GM12878 (cell line): Measurements from ENCODE around the gene LRBA. TPM values are rescaled to one million over a fixed set of nuclear protein-coding genes. Genes with fewer than 3 reads are reported as not detected.

Source experiments
- ATAC-seq: fragments of 200-7000 bp; cut with Tn5 transposase; 3 replicates; pipeline ENCODE4 v1.9.1; 2020; ENCODE audit warnings: mild to moderate bottlenecking, moderate library complexity
- BruUV-seq: library from RNA; stranded (reverse); fragments of 400-500 nt; replicated peaks from 2 replicates; lab custom pipeline; 2021; lab: Mats Ljungman, UMichigan
- CTCF ChIA-PET: fragments of 300-600 bp; sonication (Branson Sonifier 250); formaldehyde crosslinking; extraction: SDS; loops from one replicate; lab custom pipeline; 2021; ENCODE audit warnings: inconsistent platforms; lab: Yijun Ruan, JAX
- POLR2A ChIA-PET: fragments of 350-600 bp; formaldehyde crosslinking; extraction: SDS; loops from one replicate; lab custom pipeline; 2021; ENCODE audit warnings: inconsistent platforms; lab: Charles Lee
- RAD21 ChIA-PET: fragments of 300-600 bp; sonication (Branson Sonifier 250); formaldehyde crosslinking; loops from one replicate; lab custom pipeline; 2023; ENCODE audit warnings: antibody characterized with exemption; ENCODE audit not compliant: unreplicated experiment; lab: Charles Lee
- SMC1A ChIA-PET: fragments of 300-600 bp; sonication (Branson Sonifier 250); formaldehyde crosslinking; loops from one replicate; lab custom pipeline; 2023; ENCODE audit not compliant: unreplicated experiment, uncharacterized antibody; lab: Charles Lee
- DNase-seq: peaks from one replicate; pipeline ENCODE4 v3.0.0-alpha.2; 2011; ENCODE audit warnings: low read depth, low spot score
- FAIRE-seq: peaks from 3 replicates; lab custom pipeline; 2011; peaks lifted over from hg19 to GRCh38; lab: Jason Lieb, UNC
- H2AFZ ChIP-seq: 2 replicates; pipeline ENCODE4 v1.6.0; 2011; ENCODE audit warnings: low read depth, low read length, control low read depth; ENCODE audit not compliant: control insufficient read depth
- H3K27ac ChIP-seq: 2 replicates; pipeline ENCODE4 v1.5.1; 2011; ENCODE audit warnings: control low read depth; ENCODE audit not compliant: control insufficient read depth, insufficient read depth
- H3K27me3 ChIP-seq, 2 experiments: replicated peaks in 1 of 2; 2 replicates each; pipeline versions ENCODE4 v1.6.0 to v1.6.1; 2011; ENCODE audit warnings: low read length in 1 of 2; ENCODE audit not compliant: control insufficient read depth in 2 of 2, insufficient read depth in 2 of 2
- H3K36me3 ChIP-seq, 2 experiments: 2 replicates each; pipeline ENCODE4 v1.5.1; 2011; ENCODE audit warnings: low read length in 1 of 2; ENCODE audit not compliant: control insufficient read depth in 2 of 2, insufficient read depth in 2 of 2
- H3K4me1 ChIP-seq: 2 replicates; pipeline ENCODE4 v1.6.1; 2011; ENCODE audit warnings: mild to moderate bottlenecking, low read length, moderate library complexity, mixed read lengths; ENCODE audit not compliant: control insufficient read depth, insufficient read depth
- H3K4me2 ChIP-seq: 2 replicates; pipeline ENCODE4 v1.6.0; 2011; ENCODE audit warnings: control low read depth; ENCODE audit not compliant: control insufficient read depth, insufficient read depth
- H3K4me3 ChIP-seq: fragments of 200-600 bp; sonication (generic); 2 replicates; pipeline ENCODE4 v1.5.1; 2016
- H3K79me2 ChIP-seq: 2 replicates; pipeline ENCODE4 v1.6.0; 2011; ENCODE audit warnings: low read length; ENCODE audit not compliant: control insufficient read depth, insufficient read depth
- H3K9ac ChIP-seq: 2 replicates; pipeline ENCODE4 v1.8.0; 2011; ENCODE audit warnings: low read length, control low read depth, mixed read lengths; ENCODE audit not compliant: control insufficient read depth, insufficient read depth
- H3K9me3 ChIP-seq: replicated peaks from 3 replicates; pipeline ENCODE4 v1.5.1; 2011; ENCODE audit warnings: mild to moderate bottlenecking, low read length; ENCODE audit not compliant: control insufficient read depth, insufficient read depth
- H4K20me1 ChIP-seq: 2 replicates; pipeline ENCODE4 v1.6.0; 2011; ENCODE audit not compliant: control insufficient read depth, insufficient read depth
- CBX5 ChIP-seq: sonication (generic); IDR thresholded peaks from 2 replicates; pipeline ENCODE4 v1.6.1; 2016; ENCODE audit warnings: low read depth, moderate library complexity, mild to moderate bottlenecking, inconsistent platforms
- EGR1 ChIP-seq, 2 experiments: IDR thresholded peaks; 1 replicate in 1 of 2; 2 replicates in 1 of 2; pipeline ENCODE4 v1.6.1; 2011 to 2012; ENCODE audit warnings: low read depth in 2 of 2, low read length in 2 of 2, borderline replicate concordance in 1 of 2, mild to moderate bottlenecking in 1 of 2, moderate library complexity in 1 of 2
- EP300 ChIP-seq, 2 experiments: fragments of 150-350 bp in 1 of 2; IDR thresholded peaks; 2 replicates each; pipeline ENCODE4 v1.6.1; 2011 to 2012; ENCODE audit warnings: low read depth in 2 of 2, low read length in 2 of 2, borderline replicate concordance in 1 of 2, improper control_type of control experiment in 1 of 2, inconsistent platforms in 1 of 2; ENCODE audit not compliant: control insufficient read depth in 1 of 2
- HDAC2 ChIP-seq: fragments of 200-600 bp; sonication (generic); IDR thresholded peaks from 2 replicates; pipeline ENCODE4 v1.6.1; 2017
- MYC ChIP-seq: IDR thresholded peaks from 2 replicates; pipeline ENCODE4 v1.6.1; 2011; ENCODE audit warnings: mild to moderate bottlenecking, low read length, moderate library complexity, inconsistent platforms; ENCODE audit not compliant: insufficient read depth, insufficient replicate concordance, insufficient read length, severe bottlenecking
- RCOR1 ChIP-seq: conservative IDR thresholded peaks from 2 replicates; pipeline ENCODE4 v1.6.1; 2012; ENCODE audit warnings: low read depth, low read length, improper control_type of control experiment
- SREBF2 ChIP-seq: IDR thresholded peaks from 2 replicates; pipeline ENCODE4 v1.6.1; 2012; ENCODE audit warnings: mild to moderate bottlenecking, low read length
- WGBS: methylation state at CpG from one replicate; pipeline ENCODE4 v1.1.6; 2016; ENCODE audit warnings: low lambda C conversion rate; ENCODE audit not compliant: insufficient replicate concordance, insufficient coverage; ENCODE audit errors: missing lambda C conversion rate; 5-methylcytosine and 5-hydroxymethylcytosine counted together
- in situ Hi-C: fragments of 300-500 bp; cut with MboI; formaldehyde crosslinking; loops from 9 replicates; pipeline ENCODE4 v1.14.3; 2018; ENCODE audit warnings: mixed read lengths
- intact Hi-C: fragments of 100-400 bp; cut with micrococcal nuclease; formaldehyde crosslinking; loops from one replicate; pipeline ENCODE4 v1.14.2; 2022; ENCODE audit not compliant: unreplicated experiment
- polyA plus RNA-seq, 11 experiments: library from polyadenylated mRNA; depleted of rRNA in 4 of 11; unstranded in 6 of 11; stranded (reverse) in 5 of 11; fragments of >200 nt; fragmentation: Nextera tagmentation in 4 of 11; fragmentation: Illumina TruSeq in 1 of 11; extraction: Ambion mirVana in 4 of 11; extraction: Trizol in 1 of 11; gene quantifications; 1 replicate in 1 of 11; 2 replicates in 10 of 11; pipeline versions ENCODE4 v1.2.1 to v1.2.3, GENCODE V29; 2011 to 2016; ENCODE audit warnings: inconsistent platforms in 2 of 11, missing spikeins in 2 of 11, low read depth in 1 of 11
- total RNA-seq, 4 experiments: library from RNA; depleted of rRNA in 3 of 4; stranded (reverse); fragments of >200 nt in 3 of 4; fragmentation: Illumina TruSeq in 1 of 4; extraction: Trizol in 1 of 4; gene quantifications; 2 replicates each; pipeline versions ENCODE4 v1.2.1 to v1.2.3, GENCODE V29; 2013 to 2021
- TF ChIP-seq, protein P1 (sequence below): IDR thresholded peaks from 2 replicates; pipeline ENCODE4 v1.6.1; 2011; ENCODE audit warnings: low read depth, mild to moderate bottlenecking, low read length, moderate library complexity, borderline replicate concordance; ENCODE audit errors: extremely low read depth
- TF ChIP-seq, protein P2 (sequence below): fragments of 450-650 bp; IDR thresholded peaks from 2 replicates; pipeline ENCODE4 v1.6.1; 2017; ENCODE audit warnings: mild to moderate bottlenecking

LRBA gene
- total and polyA plus RNA-seq, 10 of the 15 experiments (the other 5 are each of a cell fraction or from before 2014, with no cell fraction given), result 20.3 to 93.4 (median 55.0) TPM

DNA sequence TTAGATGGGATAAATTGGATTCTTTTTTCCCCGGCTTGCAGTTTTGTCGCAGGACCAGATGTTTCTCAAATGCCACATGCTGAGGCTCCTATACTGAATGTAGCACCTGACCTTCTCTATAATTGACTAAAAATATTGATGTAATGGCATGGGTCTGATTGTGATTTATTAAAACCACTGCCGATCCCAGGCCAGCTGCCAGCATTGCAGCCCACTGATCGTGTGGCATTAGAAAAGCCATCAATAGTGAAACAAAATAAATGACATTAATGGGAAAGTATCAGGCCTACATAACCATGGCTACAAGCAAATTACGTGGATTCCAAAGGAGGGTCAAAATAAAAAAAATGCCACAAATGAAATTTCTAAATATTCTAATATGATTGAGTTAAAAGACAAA is 334.4 kb downstream of the LRBA start:
- POLR2A ChIA-PET, result interaction anchor here (0.6 kb wide), 1 partner anchor 17 kb away, joined by 8 read pairs; no protein-coding TSS in a partner anchor
- RAD21 ChIA-PET, result no interaction called here
- H3K9ac ChIP-seq, result no peak overlapping the region
- no peaks in the 10 kb centered on the region for H4K20me1 ChIP-seq
- SMC1A ChIA-PET, result interaction anchor here (0.6 to 1.4 kb wide), 3 partner anchors 18 to 415 kb away, joined by 3 to 4 read pairs (median 4); no protein-coding TSS in a partner anchor
- no peaks in the 10 kb centered on the region; a peak in 1 of 4 replicates for H3K36me3 ChIP-seq
- DNase-seq (no peak), ATAC-seq (no peak), FAIRE-seq (no peak)
- no TSS peak for BruUV-seq
- H3K27me3 ChIP-seq, result no peaks in the 10 kb centered on the region
- no peak for TF ChIP-seq CBX5
- no peak overlapping the region for H3K4me2 ChIP-seq
- intact Hi-C loops, result no loop called here
- WGBS, result 86% methylated on average over 5 of the region's 5 CpGs
- in situ Hi-C loops, result no loop called here
- H3K9me3 ChIP-seq, result no peaks in the 10 kb centered on the region
- no peaks in the 10 kb centered on the region for H3K79me2 ChIP-seq
- no peak overlapping the region for H3K27ac ChIP-seq
- no peak overlapping the region for H3K4me3 ChIP-seq
- no peaks in the 10 kb centered on the region for H3K4me1 ChIP-seq
- CTCF ChIA-PET, result interaction anchor here (1.5 kb wide), 1 partner anchor 21 kb away, joined by 3 read pairs; no protein-coding TSS in a partner anchor
- H2AFZ ChIP-seq, result no peak overlapping the region

DNA sequence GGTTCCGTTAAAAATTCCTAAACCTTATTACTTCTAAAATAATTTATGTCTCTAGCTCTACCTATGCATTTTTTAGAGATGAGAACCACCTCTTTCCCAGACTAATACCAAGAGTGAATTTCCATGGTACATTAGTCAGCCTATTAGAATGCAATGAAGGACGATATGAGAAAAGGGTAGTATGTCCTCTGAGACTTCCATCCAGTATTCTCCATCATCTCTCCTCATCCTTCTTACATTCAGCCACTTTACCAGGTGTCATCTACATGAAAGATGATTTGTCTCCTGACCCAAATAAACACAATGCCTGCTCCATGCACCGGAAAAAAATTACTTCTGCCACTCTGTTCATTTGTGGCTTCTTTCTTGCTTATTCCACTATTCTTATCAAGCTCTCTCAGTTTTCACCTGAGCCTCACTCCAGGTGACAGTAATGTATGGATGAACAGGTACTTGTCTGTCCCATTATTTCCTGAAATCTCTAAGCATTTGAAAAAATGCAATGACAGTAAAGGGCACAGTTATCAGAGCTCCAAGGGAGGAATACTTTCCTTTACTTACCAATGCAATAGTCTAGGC is 335.2 kb downstream of the LRBA start:
- ATAC-seq, result no peak
- SMC1A ChIA-PET, result interaction anchor here (0.6 to 1.7 kb wide), 4 partner anchors 11 to 415 kb away, joined by 3 to 5 read pairs (median 4); no protein-coding TSS in a partner anchor
- Histone ChIP-seq H3K9me3 (no peaks in the 10 kb centered on the region), H3K27ac (no peak overlapping the region), H3K4me3 (no peak overlapping the region), H3K79me2 (no peaks in the 10 kb centered on the region), H3K27me3 (no peaks in the 10 kb centered on the region), H3K4me1 (no peaks in the 10 kb centered on the region), H3K36me3 (no peaks in the 10 kb centered on the region; a peak in 1 of 4 replicates), H4K20me1 (no peaks in the 10 kb centered on the region), H3K9ac (no peak overlapping the region), H3K4me2 (no peak overlapping the region), H2AFZ (no peak overlapping the region)
- CTCF ChIA-PET, result interaction anchor here (1.0 kb wide), 1 partner anchor 39 kb away, joined by 3 read pairs; no protein-coding TSS in a partner anchor
- intact Hi-C loops, result no loop called here
- POLR2A ChIA-PET, result no interaction called here
- WGBS, result 98% methylated on average over 3 of the region's 3 CpGs
- no peak for FAIRE-seq
- RAD21 ChIA-PET, result no interaction called here
- no TSS peak for BruUV-seq
- in situ Hi-C loops, result no loop called here
- DNase-seq, result no peak
- TF ChIP-seq MYC (no peak), HDAC2 (no peak), RCOR1 (no peak), EGR1 (IDR thresholded peaks at IDR 0.05; ENCODE audit: borderline replicate concordance in 1 of 2, low read depth in 2 of 2, low read length in 2 of 2) (no peak), EP300 (IDR thresholded peaks at IDR 0.05; ENCODE audit: borderline replicate concordance in 1 of 2, control insufficient read depth in 1 of 2, low read depth in 2 of 2, low read length in 2 of 2) (no peak), SREBF2 (no peak)
- TF ChIP-seq, protein P1, sequence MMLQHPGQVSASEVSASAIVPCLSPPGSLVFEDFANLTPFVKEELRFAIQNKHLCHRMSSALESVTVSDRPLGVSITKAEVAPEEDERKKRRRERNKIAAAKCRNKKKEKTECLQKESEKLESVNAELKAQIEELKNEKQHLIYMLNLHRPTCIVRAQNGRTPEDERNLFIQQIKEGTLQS, result no peak
- TF ChIP-seq, protein P2, sequence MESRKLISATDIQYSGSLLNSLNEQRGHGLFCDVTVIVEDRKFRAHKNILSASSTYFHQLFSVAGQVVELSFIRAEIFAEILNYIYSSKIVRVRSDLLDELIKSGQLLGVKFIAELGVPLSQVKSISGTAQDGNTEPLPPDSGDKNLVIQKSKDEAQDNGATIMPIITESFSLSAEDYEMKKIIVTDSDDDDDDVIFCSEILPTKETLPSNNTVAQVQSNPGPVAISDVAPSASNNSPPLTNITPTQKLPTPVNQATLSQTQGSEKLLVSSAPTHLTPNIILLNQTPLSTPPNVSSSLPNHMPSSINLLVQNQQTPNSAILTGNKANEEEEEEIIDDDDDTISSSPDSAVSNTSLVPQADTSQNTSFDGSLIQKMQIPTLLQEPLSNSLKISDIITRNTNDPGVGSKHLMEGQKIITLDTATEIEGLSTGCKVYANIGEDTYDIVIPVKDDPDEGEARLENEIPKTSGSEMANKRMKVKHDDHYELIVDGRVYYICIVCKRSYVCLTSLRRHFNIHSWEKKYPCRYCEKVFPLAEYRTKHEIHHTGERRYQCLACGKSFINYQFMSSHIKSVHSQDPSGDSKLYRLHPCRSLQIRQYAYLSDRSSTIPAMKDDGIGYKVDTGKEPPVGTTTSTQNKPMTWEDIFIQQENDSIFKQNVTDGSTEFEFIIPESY, result no peak
